Skin epidermis (tissue), 12 donors: ENCODE data around the gene CKB.

Experiments used
- H3K27ac ChIP-seq, 21 experiments: fragments of 200-600 bp; sonication (generic) in 11 of 21; one replicate each; pipeline ENCODE4 v1.5.0; 2020; ENCODE audit warnings: mild to moderate bottlenecking in 3 of 21, inconsistent platforms in 2 of 21, moderate library complexity in 2 of 21
- H3K4me3 ChIP-seq, 7 experiments: fragments of 200-600 bp; sonication (generic) in 2 of 7; one replicate each; pipeline ENCODE4 v1.5.0; 2020; ENCODE audit warnings: inconsistent platforms in 2 of 7, mild to moderate bottlenecking in 2 of 7, moderate library complexity in 1 of 7

Gene CKB

GRCh38 chr14:103522649-103523574 is at the start of gene CKB:
TSS of gene CKB (minus strand) at chr14:103522830. CDS start at chr14:103522493, 337 bp downstream.
- Histone ChIP-seq H3K27ac (peak within 1 kb of the TSS in 15 of 21 experiments; percentile 2 to 84 (median 63)), H3K4me3 (peak within 1 kb of the TSS; percentile 37 to 65 (median 48))

DNA sequence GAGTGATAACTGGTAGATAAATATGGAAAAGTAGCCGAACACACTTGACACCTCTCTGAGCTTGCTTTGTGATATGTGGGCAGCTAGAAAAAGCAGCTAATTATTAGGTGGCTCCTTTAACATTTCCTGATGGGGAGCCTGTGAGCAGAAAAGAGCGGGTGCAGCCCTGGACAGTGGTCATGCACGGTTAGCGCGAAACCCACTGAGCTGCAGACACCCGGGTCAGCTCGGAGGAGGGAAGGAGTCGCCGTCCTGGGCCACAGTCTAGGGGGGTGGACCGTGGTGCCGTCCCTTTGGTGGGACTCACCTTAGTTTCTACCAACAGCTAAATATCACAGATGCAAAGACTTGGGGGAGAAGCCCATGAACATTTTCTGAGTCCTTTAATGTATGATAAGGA is 46.8 kb upstream of the CKB start:
- H3K27ac ChIP-seq: peak overlapping the region in 1 of 21 experiments; percentile 12
- no peak overlapping the region for H3K4me3 ChIP-seq

GRCh38 chr14:103568952-103569351 is 46.3 kb upstream of the CKB start:
- Histone ChIP-seq H3K27ac (peak overlapping the region in 2 of 21 experiments; percentile 12 to 15), H3K4me3 (no peak overlapping the region)

- H3K4me3 ChIP-seq: peak overlapping the region; percentile 78 to 99 (median 97)
- peak overlapping the region in 8 of 21 experiments; percentile 93 to 99 (median 96) for H3K27ac ChIP-seq
Measured at GRCh38 chr14:103563844-103564505, 41.3 kb upstream of the CKB start.

DNA sequence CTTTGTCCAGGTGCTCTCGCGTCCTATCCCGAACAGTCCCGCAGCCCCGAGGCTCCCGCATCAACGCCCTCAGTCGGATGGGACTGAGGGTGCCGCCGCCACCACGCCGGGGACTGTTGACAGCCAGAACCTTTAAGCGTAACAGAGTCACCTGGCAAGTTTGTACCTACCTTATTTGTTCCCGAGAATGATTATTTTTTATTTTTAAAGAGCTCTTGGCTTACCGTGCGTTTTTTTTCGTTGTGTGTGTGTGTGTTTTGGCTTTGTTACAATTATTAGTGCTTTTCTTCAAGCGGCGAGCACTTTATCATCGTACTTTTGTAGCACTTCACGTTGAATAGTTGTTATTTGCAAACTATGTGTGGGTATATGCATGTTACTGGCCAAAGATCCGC is 40.6 kb upstream of the CKB start:
- peak overlapping the region; percentile 92 to 99 (median 96) for H3K27ac ChIP-seq
- H3K4me3 ChIP-seq: peak overlapping the region; percentile 78 to 99 (median 97)

DNA sequence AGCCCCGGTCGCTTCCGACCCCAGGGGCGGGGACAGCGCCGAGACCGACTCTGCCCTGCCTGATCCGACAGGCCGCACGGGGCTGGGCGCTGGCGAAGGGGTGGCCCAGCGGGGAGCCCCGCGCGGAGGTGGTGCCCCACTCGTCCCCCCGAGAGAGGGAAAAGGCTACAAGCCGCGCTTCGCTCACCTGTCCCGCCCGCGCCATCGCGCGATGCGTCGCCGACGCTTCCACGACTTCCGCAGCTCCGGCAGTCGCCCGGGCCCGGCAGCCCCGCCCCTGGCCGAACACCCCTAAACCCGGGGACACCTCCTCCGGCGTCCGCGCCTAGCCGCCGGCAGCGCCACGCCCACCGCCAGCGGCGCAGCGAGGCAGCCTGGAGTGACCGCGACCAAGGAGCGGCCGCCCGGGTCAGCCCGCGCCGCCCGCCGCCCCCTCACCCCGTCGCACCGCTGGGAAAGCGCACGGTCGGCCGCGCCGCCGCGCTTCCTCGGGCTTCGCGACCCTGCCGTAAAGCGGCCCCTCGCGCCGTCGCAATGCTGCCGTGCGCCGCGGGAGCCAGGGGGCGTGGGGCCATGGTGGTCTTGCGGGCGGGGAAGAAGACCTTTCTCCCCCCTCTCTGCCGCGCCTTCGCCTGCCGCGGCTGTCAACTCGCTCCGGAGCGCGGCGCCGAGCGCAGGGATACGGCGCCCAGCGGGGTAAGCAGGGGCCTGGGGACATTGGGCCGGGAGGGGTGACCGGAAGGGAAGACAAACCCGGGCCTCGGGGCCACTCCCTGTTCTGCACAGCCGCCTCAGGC is 40.0 kb upstream of the CKB start, which contains the start of the genes BAG5 and COA8:
Gene BAG5, minus strand, starts transcription at position 229 of the 797 bp plus-strand sequence. CDS start 1,493 bp downstream, outside the sequence.
Gene COA8, plus strand, starts transcription at position 532 of the 797 bp plus-strand sequence. Its CDS starts 42 bp downstream, at position 574.
- peak within 1 kb of the TSS; percentile 92 to 99 (median 96) for H3K27ac ChIP-seq
- peak within 1 kb of the TSS; percentile 78 to 99 (median 97) for H3K4me3 ChIP-seq

- peak overlapping the region; percentile 78 to 99 (median 97) for H3K4me3 ChIP-seq
- peak overlapping the region; percentile 92 to 99 (median 96) for H3K27ac ChIP-seq
Measured at GRCh38 chr14:103562179-103562428, 39.5 kb upstream of the CKB start.

GRCh38 chr14:103561381-103562178 is 39.0 kb upstream of the CKB start:
- peak overlapping the region; percentile 78 to 99 (median 97) for H3K4me3 ChIP-seq
- peak overlapping the region; percentile 92 to 99 (median 96) for H3K27ac ChIP-seq

GRCh38 chr14:103560691-103561090 is 38.1 kb upstream of the CKB start:
- H3K4me3 ChIP-seq: peak overlapping the region in 4 of 7 experiments; percentile 78 to 99 (median 92)
- peak overlapping the region in 10 of 21 experiments; percentile 93 to 99 (median 98) for H3K27ac ChIP-seq

DNA sequence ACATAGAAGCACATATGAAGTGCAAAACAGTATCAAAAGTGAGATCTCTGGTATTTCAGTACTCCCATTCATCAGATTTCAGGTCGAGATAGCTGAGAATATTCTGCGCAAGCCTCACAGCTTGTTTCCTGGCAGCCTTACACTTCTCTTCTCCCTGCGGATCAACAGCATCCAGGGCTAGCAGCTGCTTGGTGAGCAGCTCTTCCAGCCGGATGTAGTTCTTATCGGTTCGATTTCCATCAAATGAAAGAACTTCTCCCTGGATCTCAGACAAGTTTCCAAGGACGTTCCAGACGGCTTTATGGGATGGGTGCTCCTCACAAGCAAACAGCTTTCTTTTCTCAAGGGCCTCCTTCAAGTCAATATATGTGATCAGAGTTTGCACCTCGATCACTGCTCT is 37.1 kb upstream of the CKB start:
- Histone ChIP-seq H3K4me3 (no peak overlapping the region), H3K27ac (no peak overlapping the region)

GRCh38 chr14:103558071-103558882 is 35.6 kb upstream of the CKB start:
- H3K4me3 ChIP-seq: no peak overlapping the region
- peak overlapping the region in 4 of 21 experiments; percentile 4 to 41 (median 12) for H3K27ac ChIP-seq

- Histone ChIP-seq H3K27ac (peak overlapping the region in 3 of 21 experiments; percentile 12 to 41 (median 20)), H3K4me3 (no peak overlapping the region)
Measured at GRCh38 chr14:103556946-103557758, 34.5 kb upstream of the CKB start.

DNA sequence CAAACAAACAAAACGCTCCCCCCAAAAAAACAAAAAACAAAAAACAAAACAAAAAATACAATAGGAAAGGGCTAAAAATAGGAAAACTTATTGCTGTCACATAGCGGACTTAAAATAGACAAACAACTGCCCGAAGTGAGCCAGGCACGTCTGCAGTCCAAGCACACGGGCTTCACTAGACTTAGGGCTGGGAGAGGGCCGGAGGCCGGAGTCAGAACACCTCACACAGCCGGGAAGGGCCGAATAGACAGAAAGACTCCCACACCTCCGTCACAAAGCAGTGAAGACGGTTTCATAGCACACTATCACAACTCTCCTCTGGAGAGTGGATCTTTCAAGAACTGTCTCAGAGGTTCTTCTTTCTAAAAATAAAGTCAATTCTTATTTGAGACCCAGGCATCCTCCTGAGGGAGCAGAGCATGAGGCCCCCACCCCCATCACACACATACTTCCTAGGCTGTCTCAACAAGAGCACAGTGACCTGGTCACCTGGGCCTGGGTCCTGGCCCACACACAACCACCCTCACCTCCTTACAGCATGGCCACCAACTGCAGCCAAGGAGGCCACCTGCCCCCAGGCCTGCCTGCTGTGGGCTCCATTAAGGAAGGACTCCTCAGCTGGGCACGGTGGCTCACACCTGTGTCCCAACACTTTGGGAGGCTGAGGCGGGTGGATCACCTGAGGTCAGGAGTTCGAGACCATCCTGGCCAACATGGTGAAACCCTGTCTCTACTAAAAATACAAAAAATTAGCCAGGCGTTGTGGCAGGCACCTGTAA is 33.1 kb upstream of the CKB start:
- Histone ChIP-seq H3K27ac (peak overlapping the region in 2 of 21 experiments; percentile 3 to 43), H3K4me3 (no peak overlapping the region)

DNA sequence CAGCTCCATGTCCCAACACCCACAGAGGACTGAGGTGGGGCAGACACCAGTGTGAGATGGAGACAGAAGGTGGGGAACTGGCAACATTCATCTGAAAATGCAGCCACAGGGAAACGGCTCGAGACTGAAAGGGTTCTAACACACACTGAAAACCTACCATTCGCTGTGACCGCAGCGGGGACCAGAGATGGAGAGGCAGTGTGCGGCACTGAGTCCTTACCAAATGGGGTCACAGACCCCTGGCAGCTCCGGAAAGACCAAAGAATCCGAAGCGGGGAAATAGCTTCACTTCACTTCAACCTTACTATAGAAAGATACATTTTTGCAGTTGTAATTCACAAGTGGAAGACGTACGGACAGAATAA is 30.2 kb upstream of the CKB start:
- no peak overlapping the region for H3K4me3 ChIP-seq
- H3K27ac ChIP-seq: peak overlapping the region in 7 of 21 experiments; percentile 47 to 76 (median 68)

DNA sequence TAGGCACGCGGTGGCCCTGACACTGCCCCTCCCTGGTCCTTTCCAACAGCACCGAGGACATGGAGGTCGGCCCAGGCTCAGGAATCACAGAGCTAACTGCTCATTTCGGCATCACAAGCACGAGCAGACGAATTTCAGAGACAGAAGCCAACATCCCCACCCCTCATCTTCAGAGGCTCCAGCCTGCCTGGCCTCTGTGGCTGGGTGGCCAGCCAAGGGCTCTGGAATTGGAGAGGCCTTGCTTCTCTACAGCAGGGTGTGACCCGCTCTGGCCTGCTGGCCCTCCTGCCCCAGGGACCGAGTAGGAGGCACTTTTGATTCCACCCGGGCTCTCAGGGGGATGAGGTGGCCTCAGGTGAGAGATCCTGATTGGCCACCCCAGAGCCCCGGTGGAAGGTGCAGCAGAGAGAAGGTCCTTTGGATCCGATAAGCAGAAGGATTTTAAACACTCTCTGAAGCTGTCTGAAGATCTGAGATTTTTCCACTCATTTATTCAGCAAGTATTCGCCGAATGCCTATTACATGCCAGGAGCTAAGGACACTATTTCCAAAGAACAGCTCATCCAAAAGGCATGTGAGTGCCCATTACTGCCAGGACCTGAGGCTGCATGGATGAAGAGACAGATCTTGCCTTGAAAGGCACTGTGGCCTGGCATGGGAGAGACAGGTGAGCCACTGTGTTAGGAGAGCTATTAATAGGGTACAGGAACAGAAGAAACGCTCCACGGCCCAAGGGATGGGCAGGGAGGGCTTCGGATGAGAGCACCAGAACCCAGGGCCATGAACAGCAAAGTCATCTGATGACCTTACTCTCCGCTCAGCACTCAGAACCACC is 29.6 kb upstream of the CKB start:
- no peak overlapping the region for H3K4me3 ChIP-seq
- H3K27ac ChIP-seq: peak overlapping the region in 12 of 21 experiments; percentile 21 to 76 (median 66)
